AG04450 (cell line): Measurements from ENCODE around the gene WWOX. TPM values are rescaled to one million over a fixed set of nuclear protein-coding genes. Genes with fewer than 3 reads are reported as not detected.

Experiments used
- CTCF ChIA-PET: fragments of 300-600, 350-600 bp; formaldehyde crosslinking; extraction: SDS; loops from one replicate; lab custom pipeline; 2022; ENCODE audit warnings: antibody characterized with exemption, inconsistent platforms; lab: Charles Lee
- POLR2A ChIA-PET: fragments of 350-600 bp; formaldehyde crosslinking; extraction: SDS; loops from one replicate; lab custom pipeline; 2021; ENCODE audit warnings: antibody characterized with exemption, inconsistent platforms; lab: Yijun Ruan, JAX
- DNase-seq: peaks from one replicate; pipeline ENCODE4 v3.0.0-alpha.2; 2011; ENCODE audit warnings: low read depth, low spot score
- H3K27ac ChIP-seq: one replicate; pipeline ENCODE4 v1.5.1; 2012; ENCODE audit warnings: low read depth, low read length, control low read depth
- H3K27me3 ChIP-seq: one replicate; pipeline ENCODE4 v1.6.0; 2012; ENCODE audit warnings: low read length; ENCODE audit not compliant: control insufficient read depth, insufficient read depth
- H3K4me3 ChIP-seq: 2 replicates; pipeline ENCODE4 v1.5.1; 2011; ENCODE audit warnings: mild to moderate bottlenecking, low read depth, low read length, control low read depth
- H3K9me3 ChIP-seq: 2 replicates; pipeline ENCODE4 v1.5.1; 2012; ENCODE audit warnings: low read length; ENCODE audit not compliant: control insufficient read depth, insufficient read depth
- CTCF ChIP-seq: IDR thresholded peaks from 2 replicates; pipeline ENCODE4 v1.5.1; 2011; ENCODE audit warnings: low read depth, low read length, control low read depth, inconsistent platforms
- polyA plus RNA-seq: library from polyadenylated mRNA; depleted of rRNA; stranded (reverse); fragments of >200 nt; gene quantifications from 2 replicates; pipeline ENCODE4 v1.2.3, GENCODE V29; 2011

Gene WWOX
- polyA plus RNA-seq, 1 experiment, result 2.1 TPM

DNA sequence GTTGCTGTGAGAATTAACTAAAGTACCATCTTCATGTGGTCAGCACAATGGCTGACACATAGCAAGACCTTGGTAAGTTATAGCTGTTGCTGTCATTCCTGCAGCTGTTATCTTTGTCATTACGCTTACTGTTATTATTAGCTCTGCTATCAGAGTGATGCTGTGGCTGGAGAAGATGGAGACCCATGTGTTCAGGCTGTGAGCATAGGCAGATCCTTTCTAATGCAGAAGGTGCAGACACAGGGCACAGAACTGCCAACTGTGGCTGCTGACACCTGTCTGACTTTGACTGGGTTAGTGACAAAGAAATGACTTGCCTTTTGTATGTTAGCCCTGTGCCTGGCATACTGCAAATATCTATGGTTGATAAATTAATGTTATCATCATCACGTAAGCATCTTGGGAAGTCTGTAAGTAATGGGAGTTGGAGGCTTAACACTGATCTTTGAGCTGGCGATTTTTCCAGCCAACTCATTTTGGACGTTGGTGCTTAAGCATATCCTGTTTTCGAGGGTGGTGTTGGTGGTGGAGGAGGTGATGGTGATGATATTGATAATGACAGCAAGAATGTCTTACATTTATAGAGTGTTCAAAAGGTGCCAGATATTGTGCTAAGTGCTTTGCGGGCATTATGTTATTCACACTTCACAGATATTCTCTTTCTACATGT lies 695.3 kb downstream of the WWOX start:
- ChIA-PET POLR2A (no interaction called here), CTCF (no interaction called here)
- no peak for TF ChIP-seq CTCF
- H3K4me3 ChIP-seq, result no peak overlapping the region
- H3K27ac ChIP-seq, result no peak overlapping the region
- no peak for DNase-seq
- H3K27me3 ChIP-seq, result no peaks in the 10 kb centered on the region
- peaks cover 58% of the 10 kb centered on the region for H3K9me3 ChIP-seq

- no peak overlapping the region for H3K27ac ChIP-seq
- CTCF ChIA-PET, result no interaction called here
Measured at GRCh38 chr16:78795433-78795832, 696.0 kb downstream of the WWOX start.

DNA sequence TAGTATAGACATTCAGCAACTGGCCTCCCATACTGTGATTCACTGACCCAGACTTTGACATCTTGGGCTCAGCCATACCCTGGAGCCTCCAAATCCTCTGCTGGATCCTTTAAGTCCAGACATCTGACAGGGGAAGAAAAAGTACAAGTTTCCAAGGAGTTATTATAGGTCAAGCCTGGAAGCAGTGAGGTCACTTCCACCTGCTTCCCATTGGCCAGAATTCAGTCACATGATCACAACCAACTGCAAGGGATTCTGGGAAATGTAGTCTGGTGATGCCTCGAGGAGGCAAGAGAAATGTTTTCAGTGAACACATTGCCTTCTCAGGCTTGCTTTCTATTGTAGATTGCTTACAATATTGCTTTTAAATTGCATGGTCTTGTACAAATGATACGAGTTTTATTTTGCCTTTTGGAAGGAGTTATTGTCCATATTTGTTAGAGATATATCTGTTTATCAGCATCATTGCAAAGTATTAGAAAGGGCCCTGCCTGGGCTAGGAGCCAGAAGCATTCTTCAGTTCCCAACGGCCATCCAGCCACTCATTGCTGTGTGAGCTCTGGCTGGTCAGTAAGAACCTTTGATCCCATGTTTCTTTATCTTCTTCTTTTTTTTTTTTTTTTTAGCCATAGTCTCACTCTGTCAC lies 696.9 kb downstream of the WWOX start:
- Histone ChIP-seq H3K9me3 (peaks cover 47% of the 10 kb centered on the region), H3K27me3 (no peaks in the 10 kb centered on the region), H3K27ac (no peak overlapping the region), H3K4me3 (no peak overlapping the region)
- POLR2A ChIA-PET, result no interaction called here
- TF ChIP-seq CTCF, result no peak
- CTCF ChIA-PET, result no interaction called here
- no peak for DNase-seq

More at GRCh38 chr16:78795433-78795832, 696.0 kb downstream of the WWOX start:
- TF ChIP-seq CTCF, result no peak
- Histone ChIP-seq H3K4me3 (no peak overlapping the region), H3K27me3 (no peaks in the 10 kb centered on the region), H3K9me3 (peaks cover 55% of the 10 kb centered on the region)
- POLR2A ChIA-PET, result no interaction called here
- no peak for DNase-seq

DNA sequence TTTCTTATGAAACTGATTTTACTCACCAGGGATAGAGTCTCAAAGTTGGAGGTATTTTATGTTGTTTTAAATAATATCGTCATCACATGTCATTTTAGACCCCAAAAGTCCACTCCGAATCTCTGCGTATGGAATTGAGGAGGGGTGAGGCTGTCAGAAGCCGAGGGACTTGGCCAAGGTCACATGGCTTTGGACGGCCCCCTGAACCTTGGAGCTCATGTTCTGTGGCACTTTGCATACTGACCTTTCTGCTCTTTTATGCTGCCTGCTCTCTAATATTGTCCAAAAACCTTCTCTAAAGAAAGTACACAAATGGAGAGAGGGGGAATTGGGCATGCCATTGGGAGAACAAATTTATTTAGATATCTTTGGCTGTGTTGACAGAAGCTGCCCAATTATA lies 700.0 kb downstream of the WWOX start:
- Histone ChIP-seq H3K27ac (no peak overlapping the region), H3K9me3 (peaks cover 29% of the 10 kb centered on the region), H3K4me3 (no peak overlapping the region), H3K27me3 (no peaks in the 10 kb centered on the region)
- ChIA-PET CTCF (no interaction called here), POLR2A (no interaction called here)
- no peak for DNase-seq
- no peak for TF ChIP-seq CTCF

- Histone ChIP-seq H3K9me3 (peaks cover 34% of the 10 kb centered on the region), H3K4me3 (no peak overlapping the region), H3K27me3 (no peaks in the 10 kb centered on the region), H3K27ac (no peak overlapping the region)
- TF ChIP-seq CTCF, result no peak
- POLR2A ChIA-PET, result no interaction called here
- no peak for DNase-seq
- CTCF ChIA-PET, result no interaction called here
Measured at GRCh38 chr16:78800523-78800922, 701.1 kb downstream of the WWOX start.
